SKM-1 (cell line): ENCODE data around the gene ZNF653.
"Not testable (repeated sequence)": the region's sequence is repeated elsewhere in the genome, so short reads cannot be mapped to it uniquely, and the experiment has no call there.

ENCODE experiments used
- DNase-seq: peaks from one replicate; lab custom pipeline; 2025; ENCODE audit not compliant: unreplicated experiment; lab: John Stamatoyannopoulos, UW

The ZNF653 gene

DNA sequence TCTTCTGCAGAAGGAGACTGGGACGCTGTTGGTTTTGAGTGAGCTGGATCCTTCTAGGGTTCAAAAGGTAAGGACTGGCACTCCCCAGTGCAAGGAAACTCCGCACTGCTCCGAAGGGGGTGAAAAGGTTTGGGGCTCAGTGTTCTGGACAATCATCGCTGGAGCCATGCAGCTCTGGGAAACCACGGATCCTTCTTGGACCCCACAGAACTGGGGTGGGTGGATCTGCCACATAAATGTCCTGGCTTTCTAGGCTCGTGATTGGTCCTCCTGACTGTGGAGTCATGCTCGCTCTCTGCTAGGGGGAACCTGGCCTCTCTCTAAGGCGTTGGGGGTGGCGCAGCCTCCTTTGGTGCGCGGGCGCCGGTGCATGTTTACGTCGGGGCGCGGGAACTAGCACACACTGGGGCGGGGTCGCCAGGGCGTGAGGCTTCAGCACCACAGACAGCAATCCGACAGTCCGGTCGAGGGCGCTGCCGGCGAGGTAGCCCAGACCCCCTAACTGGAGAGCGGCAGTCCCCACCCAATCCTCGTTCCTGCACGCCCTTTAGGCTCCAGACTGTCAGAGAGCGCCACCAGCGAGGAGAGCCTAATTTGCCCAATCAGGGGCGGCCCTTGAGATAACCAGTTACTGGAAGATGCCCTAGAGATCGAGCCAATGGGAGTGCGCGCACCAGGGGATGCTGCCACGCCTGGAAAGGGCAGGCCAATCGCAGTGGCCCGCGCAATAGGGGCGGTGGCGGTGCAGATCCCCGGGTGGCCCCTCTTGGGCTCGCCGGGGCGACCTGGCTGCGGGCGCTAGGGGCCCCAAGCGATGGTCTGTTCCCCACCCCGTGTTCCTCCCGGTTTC is 23.9 kb downstream of the ZNF653 start:
- DNase-seq: peak; percentile 53

DNA sequence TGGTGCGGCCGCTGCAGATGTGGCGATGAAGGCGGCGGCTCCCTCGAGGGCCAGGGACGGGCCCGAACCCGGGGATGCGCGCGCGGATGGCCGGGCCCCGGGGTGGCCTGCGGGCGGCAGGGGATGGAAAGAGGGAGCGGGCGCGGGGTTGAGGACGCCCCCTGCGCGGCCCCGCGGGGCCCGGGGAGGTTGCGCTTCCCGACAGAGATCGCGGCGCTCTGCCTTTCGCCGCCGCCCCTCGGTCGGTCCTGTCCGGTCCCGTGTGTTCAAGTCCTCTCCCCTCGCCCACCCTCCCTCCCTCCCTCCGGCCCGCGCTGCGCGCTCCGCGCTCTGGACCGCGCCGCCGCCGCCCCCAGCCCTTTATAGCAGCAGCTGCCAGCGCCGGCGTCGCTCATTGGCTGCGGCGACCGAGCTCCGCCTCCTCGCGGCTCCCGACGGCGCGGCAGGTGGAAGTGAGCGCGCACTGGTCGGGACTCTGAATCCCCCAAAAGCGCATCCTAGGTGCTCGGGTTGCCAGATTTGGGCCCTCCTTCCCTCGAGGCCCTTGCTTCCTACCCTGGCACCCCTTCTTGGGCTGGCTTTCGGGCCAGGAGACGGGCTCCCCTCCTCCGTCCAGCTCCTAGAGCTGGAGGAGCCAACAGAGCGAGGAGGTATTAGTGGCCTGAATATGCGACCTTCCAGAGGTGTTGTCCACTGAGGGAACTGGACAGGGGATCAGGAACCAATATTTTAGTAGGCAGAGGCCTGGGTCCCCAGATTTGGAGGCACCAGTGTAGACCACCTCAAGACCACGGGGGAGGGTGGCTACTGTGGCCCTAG is 24.7 kb downstream of the ZNF653 start, which contains the start of gene ELAVL3:
TSS of gene ELAVL3 (minus strand) at position 332 of the 819 bp plus-strand sequence. CDS start 438 bp downstream, outside the sequence.
- no peak for DNase-seq

DNA sequence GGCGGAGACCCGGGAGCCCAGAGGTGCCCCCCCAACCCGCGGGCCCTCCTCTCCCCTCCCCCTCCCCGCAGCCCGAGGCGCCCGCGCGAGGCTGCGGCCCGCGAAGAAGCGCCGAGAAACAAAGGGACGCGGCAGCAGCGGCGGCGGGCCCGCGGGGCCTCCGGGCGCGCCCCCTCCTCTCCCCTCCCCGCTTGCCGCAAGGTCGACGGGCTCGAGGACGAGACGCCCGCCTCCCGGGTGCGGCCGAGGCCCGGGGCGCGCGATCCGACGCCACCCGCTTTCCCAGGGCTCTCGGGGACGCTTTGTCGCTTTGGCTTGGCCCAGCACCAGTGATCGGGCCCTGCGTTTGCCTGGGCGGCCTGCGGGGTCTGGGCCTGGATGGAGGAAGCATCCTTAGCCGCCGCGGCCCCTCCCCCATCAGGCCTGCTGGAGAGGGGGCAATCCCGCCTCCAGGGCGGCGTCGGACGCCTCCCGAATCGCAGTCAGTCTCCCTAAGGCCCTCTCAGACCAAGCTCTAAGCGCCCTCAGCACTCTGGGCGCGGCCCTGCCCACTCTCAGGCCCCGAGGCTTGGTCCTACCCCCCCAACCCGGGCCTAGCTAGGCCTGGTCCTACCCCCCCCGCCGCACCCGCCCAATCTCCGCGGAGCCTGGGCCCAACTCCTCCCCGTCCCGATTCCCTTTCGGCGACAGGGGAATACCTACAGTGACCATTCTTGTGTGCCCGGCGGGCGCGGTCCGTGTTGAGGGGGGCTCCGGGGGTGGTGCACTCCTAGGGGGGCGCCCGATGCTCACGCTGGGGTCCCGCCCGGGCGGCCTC is 25.5 kb downstream of the ZNF653 start:
- no peak for DNase-seq

DNA sequence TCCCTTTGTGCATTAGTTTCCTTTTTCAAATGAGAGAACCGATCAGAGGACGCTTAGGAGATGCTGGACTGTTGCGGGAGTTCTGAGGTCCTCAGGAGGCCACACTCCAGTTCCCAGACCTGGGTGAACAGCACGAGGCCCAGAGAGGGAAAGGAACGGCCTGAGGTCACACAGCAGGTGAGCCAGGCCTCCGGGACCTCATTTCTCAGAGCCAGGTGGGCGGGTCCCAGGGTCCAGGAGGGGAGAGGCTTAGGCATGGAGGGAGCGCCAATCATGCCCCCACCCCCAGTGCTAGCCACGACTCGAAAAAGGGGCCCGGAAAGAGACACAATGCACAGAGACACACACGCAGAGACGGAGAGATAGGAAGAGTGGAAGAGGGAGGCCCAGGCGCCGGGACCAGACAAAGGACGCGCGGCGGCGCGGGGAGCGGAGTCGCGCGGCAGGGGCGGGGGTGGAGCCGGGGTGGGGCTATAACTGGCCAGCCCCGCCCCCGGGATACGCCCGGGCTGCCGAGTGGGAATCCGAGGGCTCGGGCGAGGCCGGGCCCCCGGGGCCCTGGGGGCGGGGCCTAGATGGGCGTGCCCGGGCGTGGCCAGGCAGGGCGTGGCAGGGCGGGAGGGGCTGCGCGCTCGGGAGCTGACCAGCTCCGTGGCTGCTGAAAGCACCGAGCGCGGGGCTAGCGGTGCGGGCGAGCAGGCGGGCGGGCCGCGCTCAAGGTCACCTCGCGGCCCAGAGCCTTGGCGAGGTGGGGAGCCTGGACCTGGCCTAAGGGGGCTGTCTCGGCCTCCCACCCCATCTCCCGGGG is 26.3 kb downstream of the ZNF653 start:
- no peak for DNase-seq

GRCh38 chr19:11478167-11479089 is 27.2 kb downstream of the ZNF653 start:
- DNase-seq: no peak

- no peak for DNase-seq
Measured at GRCh38 chr19:11475861-11476260, 29.8 kb downstream of the ZNF653 start.

- not testable (repeated sequence) for DNase-seq
Measured at GRCh38 chr19:11475343-11475742, 30.3 kb downstream of the ZNF653 start.

- no peak for DNase-seq
Measured at GRCh38 chr19:11473725-11474124, 31.9 kb downstream of the ZNF653 start.

GRCh38 chr19:11468266-11468845 is 37.3 kb downstream of the ZNF653 start:
- not testable (repeated sequence) for DNase-seq

- DNase-seq: no peak
Measured at GRCh38 chr19:11465600-11465999, 40.0 kb downstream of the ZNF653 start.

- DNase-seq: no peak
Measured at GRCh38 chr19:11464333-11465265, 41.0 kb downstream of the ZNF653 start.

- no peak for DNase-seq
Measured at GRCh38 chr19:11463391-11463790, 42.2 kb downstream of the ZNF653 start.

- no peak for DNase-seq
Measured at GRCh38 chr19:11461453-11461852, 44.2 kb downstream of the ZNF653 start.

DNA sequence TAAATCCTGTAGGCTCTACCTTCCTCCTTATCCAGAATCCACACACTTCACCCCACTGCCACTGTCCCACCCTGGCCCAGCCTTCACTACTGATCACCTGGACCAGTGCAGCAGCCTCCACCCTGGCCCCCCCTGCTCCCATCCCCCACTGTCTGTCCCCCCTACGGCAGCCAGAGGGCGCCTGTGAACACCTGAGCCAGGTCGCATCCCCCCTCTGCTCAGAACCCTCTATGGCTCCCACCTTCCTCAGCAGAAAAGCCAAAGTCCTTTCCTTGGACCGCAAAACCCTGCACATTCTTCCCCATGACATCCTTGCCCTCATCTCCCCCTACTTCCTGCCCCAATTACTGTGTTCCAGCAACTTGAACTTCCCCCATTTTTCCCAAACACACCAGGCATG is 45.4 kb downstream of the ZNF653 start:
- DNase-seq: no peak

GRCh38 chr19:11458912-11459311 is 46.7 kb downstream of the ZNF653 start:
- not testable (repeated sequence) for DNase-seq

- DNase-seq: no peak
Measured at GRCh38 chr19:11458236-11458900, 47.3 kb downstream of the ZNF653 start.

DNA sequence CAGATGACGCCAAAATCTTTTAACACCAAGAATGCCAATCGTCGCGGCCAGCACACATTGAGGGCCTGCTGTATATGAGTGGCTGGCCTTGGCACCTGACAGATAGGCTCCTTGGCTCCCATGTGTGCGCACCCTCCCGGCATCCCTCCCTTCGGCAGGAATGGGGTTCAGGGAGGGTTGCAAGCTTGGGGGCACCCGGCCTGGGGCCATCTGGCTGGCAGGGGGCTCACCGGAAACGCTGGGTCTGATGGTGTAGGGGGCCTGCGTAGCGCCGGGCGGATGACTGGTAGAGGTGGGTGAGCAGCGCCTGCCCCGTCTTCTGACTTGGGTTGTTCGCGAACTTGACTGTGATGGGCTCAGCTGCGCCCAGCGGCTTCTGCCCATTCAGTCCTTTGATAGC is 47.8 kb downstream of the ZNF653 start:
- no peak for DNase-seq
